GM18517 (cell line): ENCODE results near the gene NDC1.

Source experiments
- ATAC-seq: cut with Tn5 transposase; IDR thresholded peaks from one replicate; pipeline ENCODE4 v1.9.1; 2021; ENCODE audit warnings: mild to moderate bottlenecking, moderate library complexity; ENCODE audit not compliant: unreplicated experiment

The NDC1 gene

DNA sequence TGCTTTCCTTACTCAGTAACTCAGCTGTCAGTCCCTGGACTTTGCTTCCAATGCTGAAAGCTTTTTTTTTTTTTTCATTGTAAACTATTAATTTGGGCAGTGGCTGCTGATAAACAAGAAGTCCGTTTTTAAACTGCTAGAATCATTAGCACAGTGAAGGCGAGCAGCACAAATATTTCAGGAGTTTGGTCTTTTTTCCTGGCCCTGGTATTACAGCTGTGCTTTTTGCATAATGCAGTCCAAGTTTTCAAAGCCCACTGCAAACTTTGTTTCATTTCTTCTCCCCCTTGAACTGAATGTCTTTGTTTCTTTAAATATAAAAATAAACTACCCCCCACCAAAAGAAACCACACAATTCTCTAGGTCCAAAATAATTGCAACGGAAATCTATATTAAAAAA lies 105.7 kb downstream of the NDC1 start:
- no peak for ATAC-seq

DNA sequence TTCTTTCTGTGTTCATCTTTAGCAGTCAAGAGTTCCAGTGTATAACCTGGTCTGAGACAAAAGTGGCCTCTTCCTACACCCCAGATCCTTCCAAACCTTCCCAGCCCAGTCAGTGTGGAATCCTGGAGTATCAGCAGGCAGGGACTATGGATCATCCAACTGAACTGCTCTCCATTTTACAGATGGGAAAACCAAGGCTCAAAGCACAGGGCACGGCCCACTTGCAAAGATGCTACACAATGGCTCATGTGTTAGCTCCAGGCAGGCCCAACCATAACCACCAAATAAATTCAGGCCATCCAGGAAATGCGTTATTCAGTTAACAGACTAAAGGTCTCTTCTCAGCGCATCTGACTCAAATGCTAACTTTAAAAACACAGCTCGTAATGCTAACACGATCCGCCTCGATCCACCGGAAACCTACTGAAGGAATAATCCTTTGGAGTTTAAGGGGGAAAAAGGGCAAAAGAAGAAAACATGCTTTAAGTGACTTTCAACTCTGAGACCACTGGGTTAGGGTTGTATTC lies 106.3 kb downstream of the NDC1 start:
- no peak for ATAC-seq

DNA sequence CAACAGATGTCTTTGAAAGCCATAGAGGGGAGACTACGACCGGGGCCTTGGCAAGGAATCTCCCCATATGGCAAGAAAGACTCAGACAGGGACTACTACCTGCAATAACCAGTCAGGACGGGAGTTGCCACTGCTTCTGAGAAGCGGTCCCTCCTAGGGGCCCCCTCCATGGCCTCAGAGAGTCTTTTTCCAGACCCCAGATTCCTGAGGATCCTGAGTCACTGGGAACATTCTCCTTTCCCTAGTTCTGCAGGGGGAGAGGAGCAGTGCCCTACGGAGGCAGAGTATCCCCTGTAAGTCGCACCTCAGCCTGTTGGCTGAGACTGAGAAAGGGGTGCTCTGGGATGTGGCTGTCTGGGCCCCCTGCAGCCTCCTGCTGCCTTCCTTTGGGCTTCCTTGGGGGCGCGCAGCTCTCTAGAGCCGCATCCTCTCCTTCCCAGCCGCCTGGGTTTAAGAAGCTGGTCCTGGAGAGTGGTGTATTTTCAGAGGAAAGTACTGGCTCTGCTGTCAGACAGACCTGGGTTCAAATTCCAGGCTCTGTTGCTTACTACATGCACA lies 107.0 kb downstream of the NDC1 start:
- ATAC-seq: no peak

DNA sequence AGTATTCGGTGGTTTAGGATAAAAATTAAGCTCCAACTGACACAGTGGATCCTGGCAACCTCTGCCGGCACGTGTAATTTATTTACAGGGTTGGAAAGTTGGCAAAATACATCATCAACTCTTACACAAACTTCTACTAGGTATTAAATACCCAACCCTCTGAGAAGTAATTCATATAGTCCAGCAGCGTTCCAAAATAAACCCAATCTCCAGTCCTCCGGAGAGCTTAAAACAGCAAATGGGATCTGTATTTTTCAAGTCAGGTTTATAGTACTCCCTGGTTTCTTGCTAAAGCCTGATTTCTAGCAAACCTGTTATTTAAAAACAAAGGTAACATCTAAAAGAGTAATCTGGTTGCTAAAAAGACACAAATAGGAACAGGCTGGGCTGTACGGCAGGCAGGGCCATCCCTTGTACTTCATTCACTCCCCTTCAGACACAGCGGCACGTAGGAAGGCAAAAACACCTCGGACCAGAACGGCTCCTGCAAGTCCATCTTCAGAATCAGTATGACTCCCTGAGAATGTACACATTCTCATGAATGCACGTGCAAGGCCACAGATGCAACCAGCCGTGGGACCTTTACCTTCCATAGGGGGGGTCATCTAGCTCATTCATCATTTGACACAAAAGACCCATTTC lies 107.8 kb downstream of the NDC1 start:
- no peak for ATAC-seq

DNA sequence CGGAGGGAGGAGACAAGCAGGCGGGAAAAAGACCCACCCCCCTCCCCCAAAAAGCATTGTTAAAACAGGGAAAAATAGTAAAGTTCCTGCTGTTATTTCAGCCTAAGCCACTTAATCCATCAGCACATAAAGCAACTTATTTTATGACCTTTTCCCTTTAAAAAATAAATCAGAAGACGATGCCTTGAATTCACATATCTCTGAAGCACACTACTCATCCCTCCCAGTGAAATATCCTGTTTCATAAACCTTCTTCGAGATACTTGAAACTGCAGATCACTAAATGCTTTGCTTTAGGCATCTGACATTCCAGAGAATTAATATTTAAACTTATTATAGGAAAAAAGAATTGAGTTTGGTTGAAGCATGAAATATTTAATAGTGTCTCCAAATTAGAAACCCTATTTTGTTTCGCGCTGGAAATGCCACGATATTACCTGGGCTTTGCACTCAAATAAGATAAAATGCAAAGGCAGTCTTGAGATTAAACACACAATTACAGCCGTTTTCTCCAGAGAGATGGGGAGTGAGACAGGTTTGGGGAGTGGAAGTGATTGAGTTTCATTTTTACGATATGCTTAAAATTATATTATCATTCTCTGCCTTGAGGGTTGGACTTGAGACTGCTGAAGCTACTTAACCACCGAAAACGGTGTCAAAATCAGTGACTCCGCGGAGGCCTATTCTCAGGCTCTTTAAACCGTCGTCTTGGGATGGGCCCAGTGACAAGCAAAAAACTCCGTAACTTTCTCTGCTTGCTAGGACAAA lies 108.5 kb downstream of the NDC1 start:
- no peak for ATAC-seq

DNA sequence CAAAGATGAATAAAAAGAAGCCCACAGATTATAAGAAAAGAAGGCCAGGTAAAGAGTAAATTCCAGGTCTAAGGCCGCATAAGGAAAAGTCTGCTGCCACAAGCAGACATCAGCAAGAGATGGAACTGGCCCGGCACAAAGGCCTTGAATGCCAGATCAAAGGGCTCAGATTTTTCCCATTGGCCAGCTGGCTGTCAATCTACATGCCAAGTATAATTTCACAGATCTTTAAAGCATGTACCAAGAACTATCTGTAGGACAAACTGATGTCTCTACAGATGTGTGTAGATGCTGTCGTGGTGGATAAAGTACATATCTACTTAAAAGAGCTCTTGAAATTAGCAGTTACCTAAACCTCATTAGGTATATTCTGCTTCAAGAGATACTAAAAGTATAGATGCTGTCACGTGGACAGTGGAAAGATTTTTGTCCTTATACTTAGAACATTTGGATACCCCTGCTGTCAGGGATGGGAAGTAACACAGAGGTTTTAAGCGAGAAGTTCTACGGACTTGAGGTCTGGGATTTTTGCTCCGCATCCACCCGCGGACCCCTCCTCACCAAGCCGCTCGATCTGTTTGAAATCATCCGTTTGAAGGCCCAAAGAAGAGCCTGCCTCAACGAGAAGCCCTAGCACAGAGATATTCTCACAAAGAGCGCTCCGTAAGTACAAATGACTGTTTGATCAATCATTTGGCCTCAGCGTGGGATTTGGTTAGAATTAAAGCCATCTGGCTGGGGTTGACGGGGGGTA lies 109.2 kb downstream of the NDC1 start:
- no peak for ATAC-seq

DNA sequence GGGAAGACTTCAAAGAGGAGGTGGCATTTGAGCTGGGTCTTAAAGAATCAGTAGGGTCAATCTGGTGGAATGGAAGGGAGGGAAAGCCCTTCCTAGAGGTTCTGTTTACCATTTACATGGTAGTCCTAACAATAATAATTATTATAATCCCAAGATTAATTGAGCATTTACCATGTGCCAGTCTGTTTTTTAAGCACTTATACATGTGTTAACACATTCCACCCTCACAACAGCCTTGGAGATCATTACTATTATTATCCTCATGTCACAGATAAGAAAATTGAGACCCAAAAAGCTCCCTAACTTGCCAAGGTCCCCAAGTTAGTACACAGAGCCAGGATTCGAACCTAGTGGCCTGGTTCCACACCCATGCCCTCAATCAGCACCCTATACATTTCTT lies 109.9 kb downstream of the NDC1 start:
- ATAC-seq: no peak

DNA sequence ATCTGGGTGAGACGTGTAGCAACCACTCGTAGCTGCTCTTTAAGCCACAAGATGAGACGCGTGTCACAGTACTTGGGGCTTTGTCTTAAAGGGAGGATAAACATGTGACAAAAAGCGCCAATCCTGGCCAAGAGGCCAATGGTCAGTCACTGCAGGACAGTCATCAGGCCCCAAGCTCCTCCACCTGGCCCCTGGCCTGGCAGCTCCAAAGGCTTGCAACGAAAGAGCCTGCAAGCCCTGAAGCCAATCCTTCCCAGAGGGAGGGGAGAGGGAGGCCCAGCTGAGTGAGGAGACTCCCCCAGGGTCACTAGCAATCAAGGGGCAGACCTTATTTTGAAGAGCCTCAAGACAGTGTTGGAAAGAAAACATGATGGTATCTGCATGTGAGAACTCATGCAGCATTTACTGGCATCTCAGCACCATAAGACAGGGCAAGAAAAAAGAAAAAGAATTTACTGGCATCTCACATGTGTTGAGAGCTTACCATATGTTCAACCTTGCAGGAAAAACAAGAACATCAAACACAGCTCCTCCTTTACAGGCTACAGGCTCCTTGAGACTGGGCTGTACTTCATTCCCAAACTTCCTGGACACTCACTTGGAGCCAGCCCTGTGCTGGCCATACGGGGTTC lies 110.5 kb downstream of the NDC1 start:
- ATAC-seq: no peak

DNA sequence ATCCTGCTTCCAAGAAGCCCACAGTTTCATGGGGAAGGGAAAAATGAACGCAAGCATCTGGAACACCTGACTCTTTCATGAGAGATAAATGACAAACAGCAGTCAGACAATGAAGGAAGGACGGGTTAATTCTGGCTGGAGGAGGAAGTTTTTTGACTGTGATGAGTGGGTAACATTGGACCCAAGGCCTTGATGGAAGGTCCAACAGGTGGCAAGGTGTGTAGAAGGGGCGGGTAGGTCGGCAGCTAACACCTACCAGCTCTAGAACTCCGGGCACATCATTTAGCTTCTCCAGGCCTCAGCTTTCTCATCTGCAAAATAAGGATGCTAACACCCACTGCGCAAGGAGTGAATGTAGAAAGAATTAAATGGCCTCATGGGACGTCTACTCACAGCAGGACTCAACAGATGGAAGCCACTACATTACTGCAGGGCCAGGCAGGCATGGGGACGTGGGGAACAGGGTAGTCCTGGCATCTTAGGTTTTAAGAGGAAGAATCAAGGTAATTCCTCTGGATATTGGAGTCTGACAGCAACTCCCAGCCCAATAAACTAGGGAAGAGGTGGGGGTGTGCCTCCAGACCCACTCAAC lies 112.0 kb downstream of the NDC1 start:
- no peak for ATAC-seq

DNA sequence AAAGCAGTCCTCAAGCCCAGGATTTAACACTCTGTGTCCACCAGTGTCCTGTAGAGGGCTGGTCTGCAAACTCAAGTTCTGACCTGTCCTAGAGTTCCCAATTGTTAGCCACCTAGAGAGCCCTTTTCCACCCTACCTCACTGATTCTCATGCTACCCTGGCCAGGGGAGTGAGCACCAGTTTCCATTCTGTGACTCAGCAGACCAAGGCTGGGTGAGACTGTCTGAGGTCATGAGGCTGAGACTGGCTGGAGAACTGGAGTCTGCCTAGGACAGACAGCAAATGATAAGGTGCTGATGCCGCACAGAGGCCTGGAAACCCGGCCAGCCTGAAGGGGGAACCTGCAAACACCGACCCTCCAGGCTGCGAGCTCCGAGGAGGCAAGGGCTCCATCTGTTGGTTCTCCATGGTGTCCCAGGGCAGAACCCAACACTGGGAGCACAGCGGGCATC lies 112.8 kb downstream of the NDC1 start:
- ATAC-seq: no peak

DNA sequence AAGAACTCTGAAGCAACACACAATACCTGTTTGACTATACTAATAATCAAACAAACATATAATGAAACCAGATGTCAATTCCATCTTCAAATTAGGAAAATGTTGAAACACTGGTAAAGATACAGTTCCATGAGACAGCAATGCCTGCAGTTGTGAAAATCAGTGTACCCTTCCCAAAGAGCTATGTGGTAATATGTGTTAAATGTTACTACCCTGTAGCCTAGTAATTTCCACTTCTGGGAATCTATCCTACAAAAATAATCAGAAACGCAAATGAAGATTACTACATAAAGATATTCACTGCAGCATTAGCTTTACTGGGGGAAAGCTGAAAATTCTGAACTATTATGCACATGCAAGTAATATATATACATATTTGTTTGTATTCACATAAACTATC lies 116.1 kb downstream of the NDC1 start:
- ATAC-seq: no peak

DNA sequence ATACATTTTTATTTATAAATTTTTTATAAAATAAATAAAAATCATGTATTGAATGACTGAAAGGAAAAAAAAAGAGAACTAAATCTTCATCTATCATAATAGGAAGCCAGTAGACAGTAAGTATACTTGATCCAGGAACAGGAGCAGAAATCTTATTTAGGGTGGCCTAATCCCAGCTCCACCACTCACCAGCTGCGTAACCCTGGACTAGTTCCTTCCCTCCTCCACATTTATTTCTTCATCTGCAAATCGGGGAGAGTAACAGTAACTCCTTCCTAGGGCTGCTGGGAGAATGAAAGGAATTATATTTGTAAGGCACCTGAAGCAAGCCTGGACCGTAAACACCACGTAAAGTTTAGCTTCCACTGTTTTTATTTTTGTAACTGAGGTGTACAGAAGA lies 117.0 kb downstream of the NDC1 start:
- no peak for ATAC-seq

DNA sequence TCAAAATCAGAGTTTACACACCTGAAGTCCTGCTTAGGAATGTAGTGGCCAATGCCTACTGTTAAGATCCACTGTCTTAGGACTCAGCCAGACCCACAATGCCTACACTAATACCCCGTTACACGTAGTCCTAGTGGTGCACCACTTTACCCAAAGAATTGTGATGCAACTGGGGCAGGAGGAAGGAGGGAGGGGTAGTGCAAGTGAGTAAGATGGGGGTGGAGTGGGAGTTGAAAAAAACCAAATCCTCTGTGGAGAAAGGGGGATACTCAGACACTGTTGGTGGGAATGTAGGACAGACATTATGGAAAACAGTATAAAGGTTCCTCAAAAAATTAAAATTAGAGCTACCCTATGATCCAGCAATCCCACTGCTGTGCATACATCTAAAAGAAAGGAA lies 118.6 kb downstream of the NDC1 start:
- ATAC-seq: no peak

DNA sequence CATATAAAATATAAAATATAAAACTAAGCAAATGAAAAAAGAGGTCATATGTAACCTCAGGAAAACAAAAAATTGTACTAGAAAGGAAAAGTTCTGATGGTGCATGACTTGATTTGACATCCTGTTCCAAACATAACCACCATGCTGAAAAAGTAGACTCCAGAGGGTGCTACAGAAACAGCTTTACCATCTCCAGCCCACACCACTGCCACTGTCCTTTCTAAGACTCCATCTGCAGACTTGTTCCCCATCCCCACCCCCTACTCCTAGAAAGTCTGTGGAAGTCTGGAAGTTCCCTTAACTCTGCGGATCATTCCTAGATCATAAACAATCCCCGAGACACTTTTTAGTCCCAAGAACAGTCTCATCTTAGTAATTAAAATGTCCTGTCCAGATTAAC lies 119.7 kb downstream of the NDC1 start:
- no peak for ATAC-seq

DNA sequence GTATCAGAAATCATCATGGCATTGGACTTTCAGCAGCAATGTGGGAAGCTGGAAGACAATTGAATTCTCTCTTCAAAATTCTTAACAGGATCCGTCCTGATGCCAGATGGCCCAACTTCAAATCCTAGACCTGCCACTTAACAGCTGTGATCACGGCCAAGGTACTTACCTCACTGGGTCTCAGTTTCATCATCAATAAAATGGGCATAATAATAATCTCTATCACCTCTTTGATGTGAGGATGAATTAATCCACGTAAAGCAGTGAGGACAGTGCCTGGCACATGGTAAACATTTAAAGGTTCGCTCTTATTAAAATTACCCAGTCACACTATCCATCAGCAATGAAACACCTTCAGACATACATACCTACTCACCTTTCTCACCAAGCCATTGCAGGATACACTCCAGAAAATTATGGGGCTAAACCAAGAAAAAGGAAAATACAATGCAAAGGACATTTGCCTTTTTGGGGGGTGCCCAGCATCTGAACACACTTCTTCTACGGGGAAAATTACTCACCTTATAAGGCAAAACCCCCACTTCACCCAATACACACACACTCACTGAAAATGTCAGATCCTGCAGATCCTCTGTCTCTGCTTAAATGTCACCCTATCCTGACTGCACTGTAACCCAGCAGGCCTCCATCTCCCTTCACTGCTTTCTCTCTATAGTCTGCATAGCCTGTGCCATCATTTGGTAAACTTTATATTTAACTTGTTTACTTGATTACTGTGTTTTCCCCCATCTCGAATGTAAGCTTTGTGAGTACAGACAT lies 120.9 kb downstream of the NDC1 start:
- ATAC-seq: no peak

DNA sequence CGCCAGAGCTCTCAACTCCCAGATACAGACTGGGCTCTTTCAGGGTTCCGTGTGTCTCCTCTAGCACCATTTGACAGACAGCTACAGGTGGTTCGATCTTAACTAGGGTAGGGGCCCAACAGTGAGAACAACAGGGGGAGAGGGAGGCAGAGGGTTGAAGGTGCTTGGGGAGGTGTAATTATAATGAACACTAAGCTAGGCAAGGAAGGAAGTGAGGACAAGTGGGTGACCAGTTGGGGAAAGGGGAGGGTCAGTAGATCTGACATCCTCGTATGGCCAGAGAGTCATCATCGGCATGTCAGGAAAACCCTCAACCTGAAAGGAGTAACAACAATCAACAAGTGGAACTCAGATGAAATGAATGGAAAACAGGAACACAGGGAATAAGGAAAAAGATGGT lies 121.9 kb downstream of the NDC1 start:
- no peak for ATAC-seq

DNA sequence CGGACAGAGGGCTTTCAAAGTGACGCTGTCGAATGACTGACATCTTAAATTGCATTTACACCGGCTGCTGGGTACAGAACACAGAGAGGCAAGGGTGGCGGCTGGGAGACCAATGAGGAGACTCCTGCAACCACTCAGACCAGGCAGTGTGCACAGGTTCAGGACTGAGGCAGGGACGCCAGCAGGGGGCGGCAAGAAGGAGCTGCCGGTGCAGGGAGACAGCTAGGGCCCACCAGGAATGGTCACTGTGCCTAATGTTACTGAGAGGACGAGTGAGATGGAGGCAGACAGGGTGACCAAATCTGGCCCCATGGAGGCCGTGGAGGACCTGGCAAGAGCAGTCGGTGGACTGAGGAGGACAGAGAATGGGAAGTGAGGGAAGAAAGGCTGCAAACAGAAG lies 122.6 kb downstream of the NDC1 start:
- ATAC-seq: no peak
